GM12878 (cell line): ENCODE results near the gene PFKFB3. TPM values are rescaled to one million over a fixed set of nuclear protein-coding genes. Genes with fewer than 3 reads are reported as not detected.

Experiments
- BACH1 ChIP-seq: fragments of 450-650 bp; IDR thresholded peaks from 2 replicates; pipeline ENCODE4 v1.6.1; 2017; ENCODE audit warnings: mild to moderate bottlenecking, borderline replicate concordance
- CHD4 ChIP-seq: fragments of 200-600 bp; sonication (generic); IDR thresholded peaks from 2 replicates; pipeline ENCODE4 v1.6.1; 2016; ENCODE audit warnings: mild to moderate bottlenecking
- E2F8 ChIP-seq: fragments of 450-650 bp; IDR thresholded peaks from 2 replicates; pipeline ENCODE4 v1.6.1; 2018; ENCODE audit warnings: mild to moderate bottlenecking, low read depth, moderate library complexity; ENCODE audit not compliant: partially characterized antibody
- GATAD2B ChIP-seq: fragments of 450-650 bp; conservative IDR thresholded peaks from 2 replicates; pipeline ENCODE4 v1.6.1; 2017; ENCODE audit warnings: low read depth, mild to moderate bottlenecking, moderate library complexity
- HDAC6 ChIP-seq: fragments of 200-600 bp; sonication (generic); IDR thresholded peaks from one replicate; pipeline ENCODE4 v1.8.0; 2017; ENCODE audit warnings: antibody characterized with exemption; ENCODE audit not compliant: unreplicated experiment
- HSF1 ChIP-seq: fragments of 150-350 bp; IDR thresholded peaks from 2 replicates; pipeline ENCODE4 v1.6.1; 2014; ENCODE audit warnings: mild to moderate bottlenecking, low read depth, low read length
- NFXL1 ChIP-seq: fragments of 450-650 bp; IDR thresholded peaks from 2 replicates; pipeline ENCODE4 v1.6.1; 2017; ENCODE audit warnings: antibody characterized with exemption, mild to moderate bottlenecking, borderline replicate concordance
- RBBP5 ChIP-seq: fragments of 200-600 bp; sonication (generic); conservative IDR thresholded peaks from 2 replicates; pipeline ENCODE4 v1.6.1; 2016
- WRNIP1 ChIP-seq: IDR thresholded peaks from 2 replicates; pipeline ENCODE4 v1.6.1; 2011; ENCODE audit warnings: low read depth, low read length, improper control_type of control experiment, borderline replicate concordance
- ZNF24 ChIP-seq: fragments of 450-650 bp; IDR thresholded peaks from 2 replicates; pipeline ENCODE4 v1.6.1; 2017; ENCODE audit warnings: antibody characterized with exemption, mild to moderate bottlenecking
- polyA plus RNA-seq, 11 experiments: library from polyadenylated mRNA; depleted of rRNA in 4 of 11; unstranded in 6 of 11; stranded (reverse) in 5 of 11; fragments of >200 nt; fragmentation: Nextera tagmentation in 4 of 11; fragmentation: Illumina TruSeq in 1 of 11; extraction: Ambion mirVana in 4 of 11; extraction: Trizol in 1 of 11; gene quantifications; 1 replicate in 1 of 11; 2 replicates in 10 of 11; pipeline versions ENCODE4 v1.2.1 to v1.2.3, GENCODE V29; 2011 to 2016; ENCODE audit warnings: inconsistent platforms in 2 of 11, missing spikeins in 2 of 11, low read depth in 1 of 11
- total RNA-seq, 4 experiments: library from RNA; depleted of rRNA in 3 of 4; stranded (reverse); fragments of >200 nt in 3 of 4; fragmentation: Illumina TruSeq in 1 of 4; extraction: Trizol in 1 of 4; gene quantifications; 2 replicates each; pipeline versions ENCODE4 v1.2.1 to v1.2.3, GENCODE V29; 2013 to 2021

PFKFB3 gene
- total and polyA plus RNA-seq, 10 of the 15 experiments (the other 5 are each of a cell fraction or from before 2014, with no cell fraction given): 1.6 to 46.7 (median 13.7) TPM

- TF ChIP-seq NFXL1 (no peak), ZNF24 (no peak), RBBP5 (no peak), WRNIP1 (no peak), HDAC6 (no peak), HSF1 (no peak), E2F8 (no peak), CHD4 (no peak), BACH1 (no peak), GATAD2B (0 out of 2 replicates have a peak, but pooled peaks have one; percentile 29)
These were observed 51.5 kb downstream of the PFKFB3 start (continued) for GRCh38 chr10:6254201-6254600.
